ENCODE data around the gene DLEC1.

DNA sequence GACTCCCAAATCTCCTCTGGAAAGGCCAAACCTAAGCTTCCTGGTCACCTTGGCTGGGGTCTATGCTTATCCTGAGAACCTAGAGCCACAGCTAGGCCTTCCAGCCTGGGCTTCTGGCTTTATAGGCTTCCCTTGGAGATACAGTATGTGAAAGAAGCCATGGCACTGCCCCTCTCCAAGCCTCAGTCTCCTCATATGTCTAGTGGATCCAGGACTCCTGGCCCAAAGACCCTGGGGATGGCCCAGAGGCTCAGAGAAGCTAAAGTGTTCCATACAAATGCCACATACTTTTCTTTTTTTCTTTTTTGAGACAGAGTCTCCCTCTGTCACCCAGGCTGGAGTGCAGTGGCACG lies 89.3 kb downstream of the DLEC1 start:
- TF ChIP-seq, protein P1, sequence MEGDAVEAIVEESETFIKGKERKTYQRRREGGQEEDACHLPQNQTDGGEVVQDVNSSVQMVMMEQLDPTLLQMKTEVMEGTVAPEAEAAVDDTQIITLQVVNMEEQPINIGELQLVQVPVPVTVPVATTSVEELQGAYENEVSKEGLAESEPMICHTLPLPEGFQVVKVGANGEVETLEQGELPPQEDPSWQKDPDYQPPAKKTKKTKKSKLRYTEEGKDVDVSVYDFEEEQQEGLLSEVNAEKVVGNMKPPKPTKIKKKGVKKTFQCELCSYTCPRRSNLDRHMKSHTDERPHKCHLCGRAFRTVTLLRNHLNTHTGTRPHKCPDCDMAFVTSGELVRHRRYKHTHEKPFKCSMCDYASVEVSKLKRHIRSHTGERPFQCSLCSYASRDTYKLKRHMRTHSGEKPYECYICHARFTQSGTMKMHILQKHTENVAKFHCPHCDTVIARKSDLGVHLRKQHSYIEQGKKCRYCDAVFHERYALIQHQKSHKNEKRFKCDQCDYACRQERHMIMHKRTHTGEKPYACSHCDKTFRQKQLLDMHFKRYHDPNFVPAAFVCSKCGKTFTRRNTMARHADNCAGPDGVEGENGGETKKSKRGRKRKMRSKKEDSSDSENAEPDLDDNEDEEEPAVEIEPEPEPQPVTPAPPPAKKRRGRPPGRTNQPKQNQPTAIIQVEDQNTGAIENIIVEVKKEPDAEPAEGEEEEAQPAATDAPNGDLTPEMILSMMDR (conservative IDR thresholded peaks at IDR 0.05; ENCODE audit: low read depth, low read length) = no peak
- TF ChIP-seq POLR2A (IDR thresholded peaks at IDR 0.05; ENCODE audit: low read depth, low read length) = no peak
- no peak for TF ChIP-seq MXI1 (IDR thresholded peaks at IDR 0.05; ENCODE audit: borderline replicate concordance, low read depth, low read length)
- TF ChIP-seq, protein P2, sequence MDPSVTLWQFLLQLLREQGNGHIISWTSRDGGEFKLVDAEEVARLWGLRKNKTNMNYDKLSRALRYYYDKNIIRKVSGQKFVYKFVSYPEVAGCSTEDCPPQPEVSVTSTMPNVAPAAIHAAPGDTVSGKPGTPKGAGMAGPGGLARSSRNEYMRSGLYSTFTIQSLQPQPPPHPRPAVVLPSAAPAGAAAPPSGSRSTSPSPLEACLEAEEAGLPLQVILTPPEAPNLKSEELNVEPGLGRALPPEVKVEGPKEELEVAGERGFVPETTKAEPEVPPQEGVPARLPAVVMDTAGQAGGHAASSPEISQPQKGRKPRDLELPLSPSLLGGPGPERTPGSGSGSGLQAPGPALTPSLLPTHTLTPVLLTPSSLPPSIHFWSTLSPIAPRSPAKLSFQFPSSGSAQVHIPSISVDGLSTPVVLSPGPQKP (IDR thresholded peaks at IDR 0.05; ENCODE audit: borderline replicate concordance, low read depth, low read length) = no peak
- no peak for TF ChIP-seq RAD21 (IDR thresholded peaks at IDR 0.05; ENCODE audit: low read length)
- no peak for TF ChIP-seq MAFK (IDR thresholded peaks at IDR 0.05; ENCODE audit: low read depth, low read length)
